ENCODE results near the gene GPR108. TPM values are rescaled to one million over a fixed set of nuclear protein-coding genes. Genes with fewer than 3 reads are reported as not detected.

The GPR108 gene
- total and polyA plus RNA-seq, 2 of the 13 experiments (the other 11 are each of a cell fraction or from before 2014, with no cell fraction given) = 36.4 to 63.0 TPM

GRCh38 chr19:6737284-6737872 is at the start of gene GPR108 (continued):
- TF ChIP-seq MAFF (IDR thresholded peaks at IDR 0.05; ENCODE audit: low read depth, low read length) = no peak
- TF ChIP-seq ZZZ3 (CRISPR knock-in tag; IDR thresholded peaks at IDR 0.05; ENCODE audit: borderline replicate concordance) = no peak
- TF ChIP-seq ETV5 (CRISPR knock-in tag; IDR thresholded peaks at IDR 0.05; ENCODE audit: borderline replicate concordance) = peak; percentile 55; the same call in 1 of the 2 replicates
- 0 out of 2 replicates have a peak, but pooled peaks have one; percentile 30 for TF ChIP-seq GMEB1 (CRISPR knock-in tag; IDR thresholded peaks at IDR 0.05; ENCODE audit: borderline replicate concordance)
- no peak for TF ChIP-seq SMC3 (IDR thresholded peaks at IDR 0.05; ENCODE audit: low read length)
- TF ChIP-seq, protein P1, sequence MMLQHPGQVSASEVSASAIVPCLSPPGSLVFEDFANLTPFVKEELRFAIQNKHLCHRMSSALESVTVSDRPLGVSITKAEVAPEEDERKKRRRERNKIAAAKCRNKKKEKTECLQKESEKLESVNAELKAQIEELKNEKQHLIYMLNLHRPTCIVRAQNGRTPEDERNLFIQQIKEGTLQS (CRISPR knock-in tag; IDR thresholded peaks at IDR 0.05) = no peak
- TF ChIP-seq ZBTB37 (CRISPR knock-in tag; IDR thresholded peaks at IDR 0.05) = no peak
- TF ChIP-seq ZFP1 (CRISPR knock-in tag; IDR thresholded peaks at IDR 0.05) = no peak
- TF ChIP-seq ZNF317 (CRISPR knock-in tag; IDR thresholded peaks at IDR 0.05) = 0 out of 2 replicates have a peak, but pooled peaks have one; percentile 45
- no peak for TF ChIP-seq FOXA3 (CRISPR knock-in tag; IDR thresholded peaks at IDR 0.05)
- TF ChIP-seq NFIB (CRISPR knock-in tag; IDR thresholded peaks at IDR 0.05; ENCODE audit: borderline replicate concordance) = no peak
- peak; percentile 17; the same call in 1 of the 2 replicates for TF ChIP-seq ARNT2 (CRISPR knock-in tag; IDR thresholded peaks at IDR 0.05; ENCODE audit: low read depth)
- TF ChIP-seq JUND (CRISPR knock-in tag; IDR thresholded peaks at IDR 0.05) = no peak
- TF ChIP-seq ZNF766 (CRISPR knock-in tag; IDR thresholded peaks at IDR 0.05; ENCODE audit: borderline replicate concordance) = no peak
- TF ChIP-seq ZSCAN25 (CRISPR knock-in tag; IDR thresholded peaks at IDR 0.05) = no peak
- no peak for TF ChIP-seq ZNF660 (CRISPR knock-in tag; IDR thresholded peaks at IDR 0.05; ENCODE audit: borderline replicate concordance, low read depth)
- no peak for TF ChIP-seq ZKSCAN8 (CRISPR knock-in tag; IDR thresholded peaks at IDR 0.05; ENCODE audit: borderline replicate concordance)
- TF ChIP-seq EEA1 (CRISPR knock-in tag; IDR thresholded peaks at IDR 0.05; ENCODE audit: borderline replicate concordance) = no peak
- no peak for TF ChIP-seq ZNF678 (CRISPR knock-in tag; IDR thresholded peaks at IDR 0.05)
- no peak for TF ChIP-seq ATM (IDR thresholded peaks at IDR 0.05; ENCODE audit: borderline replicate concordance)
- TF ChIP-seq ZNF629 (CRISPR knock-in tag; conservative IDR thresholded peaks at IDR 0.05) = no peak
- TF ChIP-seq ZNF343 (CRISPR knock-in tag; IDR thresholded peaks at IDR 0.05) = no peak
- TF ChIP-seq HNF4G (IDR thresholded peaks at IDR 0.05; ENCODE audit: borderline replicate concordance, low read depth, low read length) = 0 out of 2 replicates have a peak, but pooled peaks have one; percentile 22
- peak; percentile 26; the same call in 1 of the 2 replicates for TF ChIP-seq HNF4G (CRISPR knock-in tag; IDR thresholded peaks at IDR 0.05; ENCODE audit: borderline replicate concordance, low read depth)
- no peak for TF ChIP-seq ONECUT2 (CRISPR knock-in tag; IDR thresholded peaks at IDR 0.05)
- no peak for TF ChIP-seq CERS6 (CRISPR knock-in tag; IDR thresholded peaks at IDR 0.05)
- TF ChIP-seq SIN3A (IDR thresholded peaks at IDR 0.05; ENCODE audit: borderline replicate concordance, low read depth, low read length) = no peak
- no peak for TF ChIP-seq NPAS2 (CRISPR knock-in tag; IDR thresholded peaks at IDR 0.05; ENCODE audit: borderline replicate concordance)
